Activated CD4-positive, alpha-beta T cell treated with anti-CD3 and anti-CD28 coated beads, Interleukin-2, amount 50 U/mL, for 4 hours (primary cell): ENCODE measurements around the gene ESPNL.

Source experiments
- DNase-seq, 2 experiments: peaks; one replicate each; pipeline ENCODE4 v3.0.0-alpha.2; 2020

ESPNL gene

GRCh38 chr2:238080518-238080917, 19.6 kb upstream of the ESPNL start:
- DNase-seq, result no peak

GRCh38 chr2:238081150-238081549, 19.0 kb upstream of the ESPNL start:
- DNase-seq, result no peak

- no peak for DNase-seq
These were observed 18.6 kb upstream of the ESPNL start for GRCh38 chr2:238081561-238081960.

- no peak for DNase-seq
These were observed 18.0 kb upstream of the ESPNL start for GRCh38 chr2:238082151-238082550.

- no peak for DNase-seq
These were observed 17.3 kb upstream of the ESPNL start for GRCh38 chr2:238082827-238083226.

GRCh38 chr2:238083919-238084318, 16.2 kb upstream of the ESPNL start:
- no peak for DNase-seq

GRCh38 chr2:238084761-238085160, 15.4 kb upstream of the ESPNL start:
- no peak for DNase-seq

- DNase-seq, result no peak
These were observed 14.2 kb upstream of the ESPNL start for GRCh38 chr2:238085899-238086298.

- DNase-seq, result no peak
These were observed 12.9 kb upstream of the ESPNL start for GRCh38 chr2:238087211-238087610.

GRCh38 chr2:238090887-238091286, 9.3 kb upstream of the ESPNL start:
- DNase-seq, result no peak

- no peak for DNase-seq
These were observed 8.6 kb upstream of the ESPNL start for GRCh38 chr2:238091436-238092060.

- no peak for DNase-seq
These were observed 7.6 kb upstream of the ESPNL start for GRCh38 chr2:238092486-238093035.

GRCh38 chr2:238093181-238094140, 6.7 kb upstream of the ESPNL start:
- no peak for DNase-seq

GRCh38 chr2:238094438-238095022, 5.6 kb upstream of the ESPNL start:
- no peak for DNase-seq

- DNase-seq, result no peak
These were observed 5.0 kb upstream of the ESPNL start for GRCh38 chr2:238095143-238095542.

- no peak for DNase-seq
These were observed 3.7 kb upstream of the ESPNL start for GRCh38 chr2:238096311-238097011.

- DNase-seq, result no peak
These were observed 2.7 kb upstream of the ESPNL start for GRCh38 chr2:238097201-238097987.

GRCh38 chr2:238097988-238098871, 1.9 kb upstream of the ESPNL start:
- no peak for DNase-seq

GRCh38 chr2:238098901-238099713, 1.0 kb upstream of the ESPNL start:
- DNase-seq, result no peak

- DNase-seq, result no peak
These were observed 459 bp upstream of the ESPNL start for GRCh38 chr2:238099714-238100048.
